ENCODE measurements around the gene CYTH1.

- no peak for TF ChIP-seq CTCF (conservative IDR thresholded peaks at IDR 0.05 in 1 of 2, IDR thresholded peaks at IDR 0.05 in 1 of 2; ENCODE audit: extremely low read depth in 1 of 2, insufficient read depth in 1 of 2, low read depth in 1 of 2, low read length in 2 of 2)
- no peak for TF ChIP-seq EZH2 (IDR thresholded peaks at IDR 0.05; ENCODE audit: borderline replicate concordance, low read length)
These were observed 66.2 kb downstream of the CYTH1 start for GRCh38 chr17:78715876-78716275.
